ENCODE results near the gene PLPP6. TPM values are rescaled to one million over a fixed set of nuclear protein-coding genes. Genes with fewer than 3 reads are reported as not detected.
A peak's percentile ranks its signal among the peaks of the same experiment; 100 is the strongest.

Gene PLPP6
- total RNA-seq, 1 donor from 2014 or later, result 7.1 TPM

DNA sequence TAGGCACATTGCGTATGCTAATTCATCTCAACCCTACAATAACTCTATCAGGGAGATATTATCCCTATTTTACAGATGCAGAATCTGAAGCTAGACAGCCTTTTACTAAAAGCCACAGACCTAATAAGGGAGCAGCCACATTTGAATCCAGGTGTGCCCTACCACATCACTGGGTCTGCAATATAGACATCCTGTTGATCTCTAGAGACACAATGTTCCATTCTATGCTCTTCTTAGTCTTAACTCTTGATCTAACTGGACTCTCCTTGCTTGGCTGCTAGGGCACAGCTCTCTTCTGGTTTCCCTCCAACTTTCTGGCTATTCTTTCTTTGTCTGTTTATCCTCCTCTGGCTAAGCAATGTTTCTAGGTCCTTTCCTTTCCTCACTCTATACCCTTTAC, 5.6 kb downstream of the PLPP6 start:
- Histone ChIP-seq H3K27me3 (no peaks in the 10 kb centered on the region), H3K4me3 (no peak overlapping the region), H3K36me3 (no peaks in the 10 kb centered on the region), H3K4me1 (peaks cover 37% of the 10 kb centered on the region), H3K9me3 (no peaks in the 10 kb centered on the region), H3K27ac (no peak overlapping the region)
- intact Hi-C loops (cut with DNase I), result no loop called here
- TF ChIP-seq, protein P1, sequence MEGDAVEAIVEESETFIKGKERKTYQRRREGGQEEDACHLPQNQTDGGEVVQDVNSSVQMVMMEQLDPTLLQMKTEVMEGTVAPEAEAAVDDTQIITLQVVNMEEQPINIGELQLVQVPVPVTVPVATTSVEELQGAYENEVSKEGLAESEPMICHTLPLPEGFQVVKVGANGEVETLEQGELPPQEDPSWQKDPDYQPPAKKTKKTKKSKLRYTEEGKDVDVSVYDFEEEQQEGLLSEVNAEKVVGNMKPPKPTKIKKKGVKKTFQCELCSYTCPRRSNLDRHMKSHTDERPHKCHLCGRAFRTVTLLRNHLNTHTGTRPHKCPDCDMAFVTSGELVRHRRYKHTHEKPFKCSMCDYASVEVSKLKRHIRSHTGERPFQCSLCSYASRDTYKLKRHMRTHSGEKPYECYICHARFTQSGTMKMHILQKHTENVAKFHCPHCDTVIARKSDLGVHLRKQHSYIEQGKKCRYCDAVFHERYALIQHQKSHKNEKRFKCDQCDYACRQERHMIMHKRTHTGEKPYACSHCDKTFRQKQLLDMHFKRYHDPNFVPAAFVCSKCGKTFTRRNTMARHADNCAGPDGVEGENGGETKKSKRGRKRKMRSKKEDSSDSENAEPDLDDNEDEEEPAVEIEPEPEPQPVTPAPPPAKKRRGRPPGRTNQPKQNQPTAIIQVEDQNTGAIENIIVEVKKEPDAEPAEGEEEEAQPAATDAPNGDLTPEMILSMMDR (IDR thresholded peaks at IDR 0.05), result no peak
- no peak for TF ChIP-seq POLR2A (IDR thresholded peaks at IDR 0.05)
- no peak for DNase-seq (ENCODE audit: extremely low spot score in 2 of 2)

DNA sequence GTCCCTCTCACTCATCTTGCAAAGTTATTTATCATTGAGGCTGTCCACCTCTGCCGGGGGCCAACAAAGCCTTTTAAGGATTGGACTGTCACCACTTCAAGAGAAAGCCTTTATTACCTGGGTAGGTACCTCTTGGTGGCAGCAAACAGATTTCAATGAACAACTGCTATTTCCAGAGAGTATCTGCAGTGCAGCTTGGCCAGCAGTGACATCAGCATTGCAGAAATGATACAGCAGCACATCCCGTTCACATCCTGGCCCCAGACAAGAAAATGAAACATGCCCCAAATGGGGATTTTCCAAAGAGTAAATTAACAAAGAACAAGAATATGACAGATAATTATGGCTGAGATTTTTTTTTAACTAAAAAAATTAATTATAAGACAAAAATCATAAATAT, 6.5 kb downstream of the PLPP6 start:
- no peaks in the 10 kb centered on the region for H3K27me3 ChIP-seq
- DNase-seq (ENCODE audit: extremely low spot score in 2 of 2), result no peak
- intact Hi-C loops (cut with DNase I), result no loop called here
- no peak overlapping the region for H3K4me3 ChIP-seq
- no peak overlapping the region for H3K27ac ChIP-seq
- H3K9me3 ChIP-seq, result no peaks in the 10 kb centered on the region
- H3K36me3 ChIP-seq, result no peaks in the 10 kb centered on the region
- TF ChIP-seq POLR2AphosphoS5 (IDR thresholded peaks at IDR 0.05; ENCODE audit: insufficient read depth in 1 of 2, low read depth in 1 of 2) (no peak), POLR2A (IDR thresholded peaks at IDR 0.05) (no peak)
- H3K4me1 ChIP-seq, result peaks cover 28% of the 10 kb centered on the region

DNA sequence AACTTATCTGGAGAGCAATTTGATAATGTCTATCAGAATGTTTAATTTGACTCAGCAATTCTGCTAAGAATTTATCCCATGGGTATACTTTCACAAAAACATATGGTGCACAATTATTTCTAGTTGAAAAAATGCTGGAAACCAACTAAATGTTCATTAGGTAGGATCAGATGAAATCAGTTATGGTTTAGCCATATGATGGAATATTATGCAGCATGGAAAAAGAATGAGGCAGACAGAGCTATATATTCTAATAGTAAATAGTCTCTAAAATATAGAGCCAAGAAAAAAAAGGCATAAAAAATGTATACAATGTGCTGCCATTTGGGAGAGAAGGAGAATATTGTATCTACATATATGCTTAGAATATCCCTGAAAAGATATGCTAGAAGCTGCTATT, 7.8 kb downstream of the PLPP6 start:
- H3K36me3 ChIP-seq, result no peaks in the 10 kb centered on the region
- H3K27me3 ChIP-seq, result no peaks in the 10 kb centered on the region
- peaks cover 15% of the 10 kb centered on the region for H3K4me1 ChIP-seq
- no peaks in the 10 kb centered on the region for H3K9me3 ChIP-seq
- intact Hi-C loops (cut with DNase I), result no loop called here
- no peak overlapping the region for H3K27ac ChIP-seq
- H3K4me3 ChIP-seq, result no peak overlapping the region
- no peak for DNase-seq (ENCODE audit: extremely low spot score in 2 of 2)
- no peak for TF ChIP-seq POLR2AphosphoS5 (IDR thresholded peaks at IDR 0.05; ENCODE audit: insufficient read depth in 1 of 2, low read depth in 1 of 2)
- TF ChIP-seq, protein P1 (IDR thresholded peaks at IDR 0.05), result no peak
- no peak for TF ChIP-seq POLR2A (IDR thresholded peaks at IDR 0.05)

DNA sequence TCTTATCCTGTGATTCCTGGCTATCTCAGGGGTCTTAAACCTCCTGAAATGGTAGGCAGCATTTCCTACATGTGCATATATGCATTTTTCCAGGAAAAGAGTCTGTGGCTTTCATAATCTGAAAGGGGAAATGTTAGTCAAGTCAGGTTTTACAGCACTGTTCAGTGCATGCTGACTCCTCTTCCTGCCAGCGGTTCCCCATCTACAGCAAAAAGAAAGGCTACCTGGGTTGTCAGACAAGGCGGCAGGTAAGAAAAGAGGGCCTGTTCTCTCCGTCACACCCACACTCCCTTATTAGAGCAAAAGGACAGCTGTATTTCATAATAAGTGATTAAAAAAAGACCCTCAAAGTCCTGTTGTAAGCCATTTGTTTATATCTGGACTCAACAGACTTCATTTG, 8.5 kb downstream of the PLPP6 start:
- Histone ChIP-seq H3K36me3 (no peaks in the 10 kb centered on the region), H3K4me3 (no peak overlapping the region), H3K4me1 (peaks cover 8% of the 10 kb centered on the region), H3K27me3 (no peaks in the 10 kb centered on the region), H3K9me3 (no peaks in the 10 kb centered on the region), H3K27ac (no peak overlapping the region)
- no peak for DNase-seq (ENCODE audit: extremely low spot score in 2 of 2)
- intact Hi-C loops (cut with DNase I), result no loop called here
- TF ChIP-seq, protein P1 (IDR thresholded peaks at IDR 0.05), result no peak
- no peak for TF ChIP-seq POLR2A (IDR thresholded peaks at IDR 0.05)
- no peak for TF ChIP-seq POLR2AphosphoS5 (IDR thresholded peaks at IDR 0.05; ENCODE audit: insufficient read depth in 1 of 2, low read depth in 1 of 2)

DNA sequence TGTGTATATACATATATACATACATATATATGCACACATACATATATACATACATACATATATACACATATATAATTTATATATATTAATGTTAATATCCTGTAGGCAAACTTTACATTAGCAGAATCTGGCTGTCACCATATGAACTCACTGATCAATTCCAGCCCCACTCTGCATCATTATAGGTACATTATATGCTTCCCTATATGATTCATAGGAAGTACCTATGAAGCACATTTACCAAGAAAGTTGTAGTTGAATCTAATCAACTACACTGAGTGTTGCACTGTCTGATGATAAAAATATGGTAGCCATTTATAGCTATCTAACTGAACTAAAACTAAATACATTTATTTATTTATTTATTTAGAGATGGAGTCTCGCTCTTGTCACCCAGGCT, 9.6 kb downstream of the PLPP6 start:
- intact Hi-C loops (cut with DNase I), result no loop called here
- Histone ChIP-seq H3K27me3 (no peaks in the 10 kb centered on the region), H3K9me3 (no peaks in the 10 kb centered on the region), H3K4me1 (peaks cover 3% of the 10 kb centered on the region), H3K27ac (no peak overlapping the region), H3K36me3 (no peaks in the 10 kb centered on the region), H3K4me3 (no peak overlapping the region)
- TF ChIP-seq POLR2AphosphoS5 (IDR thresholded peaks at IDR 0.05; ENCODE audit: insufficient read depth in 1 of 2, low read depth in 1 of 2), result no peak
- TF ChIP-seq, protein P1 (IDR thresholded peaks at IDR 0.05), result no peak
- no peak for TF ChIP-seq POLR2A (IDR thresholded peaks at IDR 0.05)
- DNase-seq (ENCODE audit: extremely low spot score in 2 of 2), result no peak

DNA sequence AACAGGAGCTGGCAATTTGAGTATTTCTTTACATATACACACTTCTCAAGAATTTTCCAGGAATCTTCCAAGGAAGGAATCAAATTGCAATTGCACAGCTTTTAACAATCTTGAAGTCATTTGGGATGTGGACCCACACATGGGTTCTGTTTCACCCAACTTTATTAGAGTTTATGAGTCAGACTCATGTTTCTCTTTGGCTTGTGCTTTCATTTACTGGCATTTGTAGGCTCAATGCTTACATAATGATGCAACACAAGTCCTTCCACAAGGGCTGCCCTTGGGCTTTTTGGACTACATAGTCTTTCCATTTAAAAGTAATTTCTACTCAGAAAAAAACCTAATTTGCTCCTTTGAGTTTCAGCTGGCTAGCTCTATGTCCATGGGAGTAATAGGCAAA, 12.7 kb downstream of the PLPP6 start:
- no peak for DNase-seq (ENCODE audit: extremely low spot score in 2 of 2)
- no peaks in the 10 kb centered on the region for H3K9me3 ChIP-seq
- TF ChIP-seq, protein P1 (IDR thresholded peaks at IDR 0.05), result no peak
- TF ChIP-seq POLR2AphosphoS5 (IDR thresholded peaks at IDR 0.05; ENCODE audit: insufficient read depth in 1 of 2, low read depth in 1 of 2) (peak in 1 of 2 donors; percentile 74), POLR2A (IDR thresholded peaks at IDR 0.05) (no peak)
- H3K4me1 ChIP-seq, result peaks cover 14% of the 10 kb centered on the region
- peak overlapping the region; percentile 75 for H3K27ac ChIP-seq
- H3K27me3 ChIP-seq, result no peaks in the 10 kb centered on the region
- no peaks in the 10 kb centered on the region for H3K36me3 ChIP-seq
- intact Hi-C loops (cut with DNase I), result no loop called here
- no peak overlapping the region for H3K4me3 ChIP-seq

Data from vagina (tissue), 2 donors.